Testis (tissue), 2 donors: ENCODE results near the gene EPB41L2.

ENCODE experiments used
- POLR2A ChIP-seq: fragments of 450-650 bp; IDR thresholded peaks from one replicate; pipeline ENCODE4 v1.6.1; 2017; ENCODE audit warnings: antibody characterized with exemption, mild to moderate bottlenecking, moderate library complexity
- TF ChIP-seq, protein P1 (sequence below), 3 experiments: fragments of 450-650 bp in 2 of 3; fragments of 200-600 bp in 1 of 3; sonication (generic) in 1 of 3; IDR thresholded peaks; one replicate each; pipeline ENCODE4 v1.5.1; 2016 to 2019; ENCODE audit warnings: antibody characterized with exemption in 3 of 3, mild to moderate bottlenecking in 2 of 3, moderate library complexity in 1 of 3

DNA sequence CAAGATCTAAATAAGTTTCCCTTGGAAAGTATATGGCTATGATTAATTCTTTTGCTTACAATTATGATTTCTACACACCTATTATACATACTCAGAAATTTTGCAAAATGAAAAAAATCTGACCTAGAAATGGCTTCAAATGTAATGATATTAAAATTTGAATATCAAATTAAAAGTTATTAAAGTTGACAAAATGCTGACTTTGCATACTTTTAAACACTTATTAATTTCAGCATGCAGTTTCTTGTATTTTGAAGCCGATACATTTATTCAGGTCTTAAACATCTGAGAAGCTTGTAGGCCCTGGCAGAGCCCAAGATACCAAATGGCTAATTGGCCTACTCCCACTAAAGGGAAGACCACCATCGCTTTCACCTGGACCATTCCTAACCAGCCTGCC, 176.1 kb downstream of the EPB41L2 start:
- TF ChIP-seq, protein P1, sequence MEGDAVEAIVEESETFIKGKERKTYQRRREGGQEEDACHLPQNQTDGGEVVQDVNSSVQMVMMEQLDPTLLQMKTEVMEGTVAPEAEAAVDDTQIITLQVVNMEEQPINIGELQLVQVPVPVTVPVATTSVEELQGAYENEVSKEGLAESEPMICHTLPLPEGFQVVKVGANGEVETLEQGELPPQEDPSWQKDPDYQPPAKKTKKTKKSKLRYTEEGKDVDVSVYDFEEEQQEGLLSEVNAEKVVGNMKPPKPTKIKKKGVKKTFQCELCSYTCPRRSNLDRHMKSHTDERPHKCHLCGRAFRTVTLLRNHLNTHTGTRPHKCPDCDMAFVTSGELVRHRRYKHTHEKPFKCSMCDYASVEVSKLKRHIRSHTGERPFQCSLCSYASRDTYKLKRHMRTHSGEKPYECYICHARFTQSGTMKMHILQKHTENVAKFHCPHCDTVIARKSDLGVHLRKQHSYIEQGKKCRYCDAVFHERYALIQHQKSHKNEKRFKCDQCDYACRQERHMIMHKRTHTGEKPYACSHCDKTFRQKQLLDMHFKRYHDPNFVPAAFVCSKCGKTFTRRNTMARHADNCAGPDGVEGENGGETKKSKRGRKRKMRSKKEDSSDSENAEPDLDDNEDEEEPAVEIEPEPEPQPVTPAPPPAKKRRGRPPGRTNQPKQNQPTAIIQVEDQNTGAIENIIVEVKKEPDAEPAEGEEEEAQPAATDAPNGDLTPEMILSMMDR (IDR thresholded peaks at IDR 0.05) = no peak
- no peak for TF ChIP-seq POLR2A
